SU-DHL-6 (cell line): ENCODE data around the gene MKNK2.

Experiments
- CTCF ChIP-seq: fragments of 200-600 bp; sonication (generic); IDR thresholded peaks from one replicate; pipeline ENCODE4 v1.5.1; 2017; ENCODE audit warnings: antibody characterized with exemption, mild to moderate bottlenecking, low read length, moderate library complexity; ENCODE audit not compliant: insufficient read depth, poor library complexity, severe bottlenecking
- EZH2phosphoT487 ChIP-seq: fragments of 200-600 bp; sonication (generic), shearing (Covaris generic); conservative IDR thresholded peaks from 2 replicates; pipeline ENCODE4 v1.6.1; 2018; ENCODE audit warnings: mild to moderate bottlenecking, antibody characterized with exemption, low read length, moderate library complexity, mixed read lengths

GRCh38 chr19:2076526-2076944, 25.5 kb upstream of the MKNK2 start:
- no peak for TF ChIP-seq EZH2phosphoT487
- no peak for TF ChIP-seq CTCF
